Superior temporal gyrus (tissue), 1 donor: ENCODE measurements around the gene SPNS2.

ENCODE experiments used
- DNase-seq: peaks from one replicate; pipeline ENCODE4 v3.0.0-alpha.2; 2016; ENCODE audit errors: extremely low spot score

The SPNS2 gene

GRCh38 chr17:4520060-4520893, 21.6 kb downstream of the SPNS2 start:
- no peak for DNase-seq

GRCh38 chr17:4520894-4521600, 22.4 kb downstream of the SPNS2 start:
- no peak for DNase-seq

GRCh38 chr17:4522661-4523060, 24.0 kb downstream of the SPNS2 start:
- DNase-seq: no peak

- no peak for DNase-seq
These were observed 25.3 kb downstream of the SPNS2 start for GRCh38 chr17:4523946-4524345.

- no peak for DNase-seq
These were observed 27.2 kb downstream of the SPNS2 start for GRCh38 chr17:4525691-4526397.

- no peak for DNase-seq
These were observed 28.5 kb downstream of the SPNS2 start for GRCh38 chr17:4527134-4527533.

- no peak for DNase-seq
These were observed 29.0 kb downstream of the SPNS2 start for GRCh38 chr17:4527566-4528125.

- no peak for DNase-seq
These were observed 31.0 kb downstream of the SPNS2 start for GRCh38 chr17:4529533-4530152.

GRCh38 chr17:4530799-4531730, 32.4 kb downstream of the SPNS2 start:
- DNase-seq: no peak

- no peak for DNase-seq
These were observed 33.5 kb downstream of the SPNS2 start for GRCh38 chr17:4531988-4532736.

GRCh38 chr17:4532860-4533522, 34.3 kb downstream of the SPNS2 start:
- no peak for DNase-seq

- DNase-seq: peak; percentile 95
These were observed 35.1 kb downstream of the SPNS2 start for GRCh38 chr17:4533523-4534504.

- peak; percentile 60 for DNase-seq
These were observed 35.8 kb downstream of the SPNS2 start for GRCh38 chr17:4534515-4534914.

- DNase-seq: peak; percentile 20
These were observed 36.4 kb downstream of the SPNS2 start for GRCh38 chr17:4534928-4535666.

GRCh38 chr17:4535667-4536258, 37.1 kb downstream of the SPNS2 start:
- no peak for DNase-seq

- DNase-seq: no peak
These were observed 37.6 kb downstream of the SPNS2 start for GRCh38 chr17:4536259-4536741.
